HFF-Myc (cell line): Measurements from ENCODE around the gene PSMA7.

Experiments used
- DNase-seq: peaks from one replicate; pipeline ENCODE4 v3.0.0-alpha.2; 2011; ENCODE audit warnings: low read depth; ENCODE audit errors: extremely low read depth
- H3K4me3 ChIP-seq: replicated peaks from 2 replicates; pipeline ENCODE4 v1.5.1; 2011; ENCODE audit warnings: low read depth, mild to moderate bottlenecking, control low read depth, low read length
- TF ChIP-seq, protein P1 (sequence below): IDR thresholded peaks from 2 replicates; pipeline ENCODE4 v1.5.1; 2012; ENCODE audit warnings: mild to moderate bottlenecking, low read depth, low read length, control low read depth; ENCODE audit errors: missing control alignments

The PSMA7 gene

DNA sequence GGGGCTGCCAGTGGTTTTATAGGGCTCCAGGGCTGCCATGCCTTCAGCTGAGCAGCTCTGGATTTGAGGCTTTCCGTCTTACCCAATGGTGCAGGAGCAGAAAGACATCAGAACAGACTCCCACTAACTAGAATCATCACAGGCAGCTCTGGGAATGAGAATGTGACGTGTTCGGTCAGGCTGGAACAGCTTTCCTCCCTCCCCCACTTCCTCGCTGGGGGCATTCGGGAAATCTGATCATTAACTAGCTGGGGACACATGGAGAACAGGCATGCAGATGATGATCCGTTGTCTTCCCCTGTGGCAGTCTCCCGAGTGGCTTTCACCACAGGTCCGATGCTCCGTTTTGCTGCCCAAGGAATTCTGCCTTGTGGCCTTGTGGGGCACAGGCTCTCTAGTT, 34.1 kb upstream of the PSMA7 start:
- no peak for DNase-seq
- TF ChIP-seq, protein P1, sequence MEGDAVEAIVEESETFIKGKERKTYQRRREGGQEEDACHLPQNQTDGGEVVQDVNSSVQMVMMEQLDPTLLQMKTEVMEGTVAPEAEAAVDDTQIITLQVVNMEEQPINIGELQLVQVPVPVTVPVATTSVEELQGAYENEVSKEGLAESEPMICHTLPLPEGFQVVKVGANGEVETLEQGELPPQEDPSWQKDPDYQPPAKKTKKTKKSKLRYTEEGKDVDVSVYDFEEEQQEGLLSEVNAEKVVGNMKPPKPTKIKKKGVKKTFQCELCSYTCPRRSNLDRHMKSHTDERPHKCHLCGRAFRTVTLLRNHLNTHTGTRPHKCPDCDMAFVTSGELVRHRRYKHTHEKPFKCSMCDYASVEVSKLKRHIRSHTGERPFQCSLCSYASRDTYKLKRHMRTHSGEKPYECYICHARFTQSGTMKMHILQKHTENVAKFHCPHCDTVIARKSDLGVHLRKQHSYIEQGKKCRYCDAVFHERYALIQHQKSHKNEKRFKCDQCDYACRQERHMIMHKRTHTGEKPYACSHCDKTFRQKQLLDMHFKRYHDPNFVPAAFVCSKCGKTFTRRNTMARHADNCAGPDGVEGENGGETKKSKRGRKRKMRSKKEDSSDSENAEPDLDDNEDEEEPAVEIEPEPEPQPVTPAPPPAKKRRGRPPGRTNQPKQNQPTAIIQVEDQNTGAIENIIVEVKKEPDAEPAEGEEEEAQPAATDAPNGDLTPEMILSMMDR, result no peak
- H3K4me3 ChIP-seq, result no peak overlapping the region

DNA sequence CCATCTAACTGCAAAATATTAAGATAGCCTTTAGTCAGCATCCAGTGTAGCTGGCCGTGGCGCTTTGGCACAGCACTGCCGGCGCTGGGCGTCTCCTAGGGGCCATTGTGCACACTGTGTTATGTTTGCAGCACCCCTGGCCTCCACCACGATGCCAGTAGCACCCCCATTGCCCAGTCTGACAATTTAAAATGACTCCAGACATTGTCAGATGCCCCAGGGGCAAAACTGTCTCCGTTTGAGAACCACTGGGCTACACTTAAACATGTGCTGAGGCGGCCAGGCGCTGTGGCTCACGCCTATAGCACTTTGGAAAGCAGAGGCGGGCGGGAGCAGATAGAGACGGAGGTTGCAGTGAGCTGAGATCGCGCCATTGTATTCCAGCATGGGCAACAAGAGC, 33.7 kb upstream of the PSMA7 start:
- TF ChIP-seq, protein P1, result no peak
- no peak for DNase-seq
- H3K4me3 ChIP-seq, result no peak overlapping the region

- TF ChIP-seq, protein P1, result no peak
- no peak for DNase-seq
- no peak overlapping the region for H3K4me3 ChIP-seq
These were observed 32.5 kb upstream of the PSMA7 start for GRCh38 chr20:62175711-62176110.

DNA sequence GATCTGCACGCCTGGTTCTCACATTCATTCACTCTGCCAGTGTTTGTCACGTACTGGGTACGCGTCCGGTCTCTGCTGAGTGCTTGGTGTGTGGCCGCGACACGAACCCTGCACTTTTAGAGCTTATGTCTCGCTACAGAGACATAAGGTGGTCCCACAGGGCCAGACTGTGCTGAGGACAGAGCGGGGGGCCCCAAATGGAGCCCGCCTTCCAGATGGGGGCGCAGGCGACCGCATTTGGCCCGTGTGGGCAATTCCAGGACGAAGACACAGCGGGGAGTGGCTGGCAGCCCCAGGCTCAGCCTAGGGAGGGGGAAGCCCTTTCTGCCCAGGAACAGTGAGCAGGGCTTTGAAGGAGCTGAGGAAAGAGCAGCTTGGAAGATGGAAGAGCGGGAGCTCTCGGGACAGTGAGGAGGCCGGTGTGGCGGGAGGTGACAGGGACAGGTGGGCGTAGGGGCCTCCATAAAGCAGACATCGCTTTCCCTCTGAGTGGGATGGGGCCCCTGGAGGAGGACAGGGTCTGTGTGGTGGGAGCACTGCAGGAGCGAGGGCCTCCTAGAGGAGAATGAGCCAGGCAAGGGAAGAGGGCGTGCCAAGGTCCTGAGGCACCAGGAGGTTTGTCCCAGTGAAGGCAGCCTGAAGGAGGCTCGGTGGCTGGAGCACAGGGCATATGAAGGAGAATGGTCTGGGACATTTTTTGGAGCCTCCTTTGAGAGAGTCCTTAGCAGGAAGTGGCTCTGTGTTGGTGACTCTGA, 31.9 kb upstream of the PSMA7 start:
- TF ChIP-seq, protein P1, result no peak
- no peak overlapping the region for H3K4me3 ChIP-seq
- no peak for DNase-seq

GRCh38 chr20:62174021-62174804, 31.0 kb upstream of the PSMA7 start:
- TF ChIP-seq, protein P1, result no peak
- H3K4me3 ChIP-seq, result no peak overlapping the region
- DNase-seq, result no peak

GRCh38 chr20:62172666-62173065, 29.5 kb upstream of the PSMA7 start:
- TF ChIP-seq, protein P1, result no peak
- DNase-seq, result no peak
- no peak overlapping the region for H3K4me3 ChIP-seq
